PC-9 (cell line): ENCODE data around the gene UNCX. TPM values are rescaled to one million over a fixed set of nuclear protein-coding genes. Genes with fewer than 3 reads are reported as not detected.

Source experiments
- BruUV-seq: library from RNA; stranded (reverse); fragments of 400-500 nt; replicated peaks from 2 replicates; lab custom pipeline; 2021; lab: Mats Ljungman, UMichigan
- CTCF ChIA-PET: fragments of 300-600 bp; sonication (Branson Sonifier 250); formaldehyde crosslinking; loops from one replicate; lab custom pipeline; 2022; ENCODE audit warnings: antibody characterized with exemption; lab: Charles Lee
- POLR2A ChIA-PET: fragments of 300-600 bp; sonication (Branson Sonifier 250); formaldehyde crosslinking; loops from one replicate; lab custom pipeline; 2022; ENCODE audit warnings: antibody characterized with exemption; ENCODE audit not compliant: unreplicated experiment; lab: Charles Lee
- DNase-seq, 2 experiments: peaks; one replicate each; pipeline versions ENCODE4 v3.0.0 to v3.0.0-alpha.2; 2015 to 2022; ENCODE audit warnings: mixed read lengths in 1 of 2
- H2AFZ ChIP-seq: fragments of 200-600 bp; sonication (generic); 2 replicates; pipeline ENCODE4 v1.8.1; 2017; ENCODE audit warnings: antibody characterized with exemption
- H3F3A ChIP-seq: fragments of 200-600 bp; sonication (generic); 2 replicates; pipeline ENCODE4 v1.8.1; 2017; ENCODE audit warnings: antibody characterized with exemption, mild to moderate bottlenecking, low read depth; ENCODE audit not compliant: insufficient read depth
- H3K27ac ChIP-seq: fragments of 200-600 bp; sonication (generic); 2 replicates; pipeline ENCODE4 v1.6.1; 2016; ENCODE audit warnings: mixed run types
- H3K27me3 ChIP-seq: fragments of 200-600 bp; sonication (generic); 2 replicates; pipeline ENCODE4 v1.6.1; 2016; ENCODE audit warnings: low read depth, mixed run types; ENCODE audit not compliant: insufficient read depth
- H3K36me3 ChIP-seq: fragments of 200-600 bp; sonication (generic); 2 replicates; pipeline ENCODE4 v1.6.1; 2016; ENCODE audit warnings: low read depth, mixed run types
- H3K4me1 ChIP-seq: fragments of 200-600 bp; sonication (generic); replicated peaks from 2 replicates; pipeline ENCODE4 v1.6.1; 2016; ENCODE audit warnings: mixed run types; ENCODE audit not compliant: insufficient read depth
- H3K4me2 ChIP-seq: fragments of 200-600 bp; sonication (generic); 2 replicates; pipeline ENCODE4 v1.6.1; 2017; ENCODE audit warnings: mixed run types
- H3K4me3 ChIP-seq: fragments of 200-600 bp; sonication (generic); 2 replicates; pipeline ENCODE4 v1.6.1; 2016; ENCODE audit warnings: mixed run types
- H3K79me2 ChIP-seq: fragments of 200-600 bp; sonication (generic); 2 replicates; pipeline ENCODE4 v1.6.1; 2017; ENCODE audit warnings: low read depth, mixed run types
- H3K9me2 ChIP-seq: fragments of 200-600 bp; sonication (generic); 2 replicates; pipeline ENCODE4 v1.8.1; 2017; ENCODE audit warnings: mild to moderate bottlenecking; ENCODE audit not compliant: insufficient read depth
- H3K9me3 ChIP-seq: fragments of 200-600 bp; sonication (generic); 2 replicates; pipeline ENCODE4 v1.8.1; 2016; ENCODE audit warnings: low read depth; ENCODE audit not compliant: insufficient read depth
- H4K20me1 ChIP-seq: fragments of 200-600 bp; sonication (generic); 2 replicates; pipeline ENCODE4 v1.8.1; 2017; ENCODE audit not compliant: insufficient read depth
- EZH2 ChIP-seq: fragments of 200-600 bp; sonication (generic); IDR thresholded peaks from 2 replicates; pipeline ENCODE4 v1.8.0; 2017; ENCODE audit warnings: antibody characterized with exemption, low read depth
- intact Hi-C: fragments of 100-400 bp; cut with micrococcal nuclease; formaldehyde crosslinking; loops from one replicate; pipeline ENCODE4 v1.10.0; 2022; ENCODE audit not compliant: unreplicated experiment
- total RNA-seq: library from RNA; stranded (reverse); gene quantifications from 2 replicates; pipeline ENCODE4 v1.2.3, GENCODE V29; 2021
- TF ChIP-seq, protein P1 (sequence below): fragments of 200-600 bp; sonication (generic); conservative IDR thresholded peaks from 2 replicates; pipeline ENCODE4 v1.6.1; 2017; ENCODE audit warnings: mixed run types, antibody characterized with exemption, mild to moderate bottlenecking, moderate library complexity

Gene UNCX
- total RNA-seq, 1 experiment from 2014 or later = not detected

GRCh38 chr7:1227814-1228544, 4.7 kb upstream of the UNCX start:
- no peak overlapping the region for H3K27ac ChIP-seq
- H3K4me3 ChIP-seq = no peak overlapping the region
- no peak overlapping the region for H2AFZ ChIP-seq
- H3K9me3 ChIP-seq = no peaks in the 10 kb centered on the region
- no TSS peak for BruUV-seq
- TF ChIP-seq, protein P1, sequence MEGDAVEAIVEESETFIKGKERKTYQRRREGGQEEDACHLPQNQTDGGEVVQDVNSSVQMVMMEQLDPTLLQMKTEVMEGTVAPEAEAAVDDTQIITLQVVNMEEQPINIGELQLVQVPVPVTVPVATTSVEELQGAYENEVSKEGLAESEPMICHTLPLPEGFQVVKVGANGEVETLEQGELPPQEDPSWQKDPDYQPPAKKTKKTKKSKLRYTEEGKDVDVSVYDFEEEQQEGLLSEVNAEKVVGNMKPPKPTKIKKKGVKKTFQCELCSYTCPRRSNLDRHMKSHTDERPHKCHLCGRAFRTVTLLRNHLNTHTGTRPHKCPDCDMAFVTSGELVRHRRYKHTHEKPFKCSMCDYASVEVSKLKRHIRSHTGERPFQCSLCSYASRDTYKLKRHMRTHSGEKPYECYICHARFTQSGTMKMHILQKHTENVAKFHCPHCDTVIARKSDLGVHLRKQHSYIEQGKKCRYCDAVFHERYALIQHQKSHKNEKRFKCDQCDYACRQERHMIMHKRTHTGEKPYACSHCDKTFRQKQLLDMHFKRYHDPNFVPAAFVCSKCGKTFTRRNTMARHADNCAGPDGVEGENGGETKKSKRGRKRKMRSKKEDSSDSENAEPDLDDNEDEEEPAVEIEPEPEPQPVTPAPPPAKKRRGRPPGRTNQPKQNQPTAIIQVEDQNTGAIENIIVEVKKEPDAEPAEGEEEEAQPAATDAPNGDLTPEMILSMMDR = no peak
- TF ChIP-seq EZH2 = no peak
- H4K20me1 ChIP-seq = no peaks in the 10 kb centered on the region
- no peaks in the 10 kb centered on the region; the same call in 1 of the 2 replicates for H3F3A ChIP-seq
- ChIA-PET CTCF (no interaction called here), POLR2A (no interaction called here)
- no peak for DNase-seq
- no peaks in the 10 kb centered on the region for H3K36me3 ChIP-seq
- H3K4me1 ChIP-seq = no peaks in the 10 kb centered on the region
- H3K79me2 ChIP-seq = no peaks in the 10 kb centered on the region
- H3K9me2 ChIP-seq = no peaks in the 10 kb centered on the region
- H3K4me2 ChIP-seq = no peak overlapping the region
- H3K27me3 ChIP-seq = peaks cover 65% of the 10 kb centered on the region
- intact Hi-C loops = no loop called here

DNA sequence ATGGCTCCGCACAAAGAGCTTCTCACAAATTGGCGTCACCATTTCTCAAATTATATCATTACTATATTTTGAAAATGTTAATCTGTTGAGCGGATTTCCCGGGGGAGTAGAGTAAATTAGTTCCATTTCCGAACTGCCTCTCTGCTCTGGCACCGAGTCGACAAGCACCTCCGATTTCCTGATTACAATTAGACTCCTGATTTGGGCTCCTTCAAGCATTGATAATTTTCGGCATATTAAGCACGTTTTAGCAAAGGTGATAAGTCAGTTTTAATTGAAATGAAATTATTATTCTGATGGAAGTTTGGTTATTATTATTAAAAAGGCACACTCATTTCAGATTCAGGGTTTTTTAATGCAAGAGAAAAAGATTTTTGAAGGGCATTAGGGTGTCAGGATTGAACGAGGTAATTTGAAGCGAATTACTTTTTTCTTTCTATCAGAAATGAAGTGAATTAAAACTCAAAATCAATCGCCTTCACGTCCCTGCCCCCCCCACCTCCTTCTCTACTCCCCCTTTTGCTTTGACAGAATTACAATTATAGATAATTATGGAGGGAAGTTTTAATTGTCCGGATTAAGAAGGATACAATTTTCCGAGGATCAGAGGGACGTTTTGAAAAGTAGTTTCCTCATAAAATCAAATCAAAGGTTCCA, 4.0 kb upstream of the UNCX start:
- Histone ChIP-seq H3K36me3 (no peaks in the 10 kb centered on the region), H3K4me2 (no peak overlapping the region), H3K4me1 (no peaks in the 10 kb centered on the region), H3K9me2 (no peaks in the 10 kb centered on the region), H2AFZ (no peak overlapping the region), H3K27ac (no peak overlapping the region), H3K79me2 (no peaks in the 10 kb centered on the region), H4K20me1 (no peaks in the 10 kb centered on the region), H3K4me3 (no peak overlapping the region), H3K27me3 (peaks cover 58% of the 10 kb centered on the region), H3K9me3 (no peaks in the 10 kb centered on the region), H3F3A (no peaks in the 10 kb centered on the region; the same call in 1 of the 2 replicates)
- ChIA-PET CTCF (no interaction called here), POLR2A (no interaction called here)
- DNase-seq = no peak
- no TSS peak for BruUV-seq
- TF ChIP-seq EZH2 = no peak
- intact Hi-C loops = no loop called here

DNA sequence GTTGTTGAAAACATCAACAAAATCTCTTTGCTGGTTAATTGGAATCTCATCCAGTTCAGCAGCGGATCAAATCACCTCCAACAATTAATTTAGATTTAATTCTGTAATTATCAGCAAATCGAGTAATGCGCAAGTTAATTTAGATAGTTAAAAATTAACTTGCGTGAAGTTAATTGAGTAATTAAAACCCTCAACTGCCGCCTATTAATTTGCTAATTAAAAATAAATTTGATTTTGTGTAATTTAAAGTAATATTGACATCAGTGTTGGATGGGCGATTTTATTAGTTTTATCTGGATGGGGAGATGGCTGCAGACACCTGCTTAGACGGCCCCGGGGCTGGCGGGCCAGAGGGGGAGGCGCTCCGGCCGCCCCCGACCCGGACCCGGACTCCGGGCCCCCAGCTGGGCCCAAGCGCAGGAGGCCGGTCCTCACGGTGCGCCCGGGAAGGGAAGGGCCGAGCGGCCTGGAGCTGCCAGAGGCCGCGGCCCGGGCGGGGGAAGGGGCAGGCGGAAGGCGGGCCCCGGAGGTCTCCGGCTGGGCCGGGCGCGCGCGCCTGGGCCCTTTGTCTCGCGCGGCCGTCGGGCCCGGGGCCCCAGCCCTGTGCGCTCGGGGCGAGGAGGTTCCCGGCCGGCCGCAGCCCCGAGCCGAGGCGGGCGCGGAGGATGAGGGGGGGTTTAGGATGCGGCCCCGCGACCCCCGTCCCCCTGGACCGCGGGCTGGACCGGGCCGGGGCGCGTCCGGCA, 3.3 kb upstream of the UNCX start:
- Histone ChIP-seq H3K4me2 (no peak overlapping the region), H3K9me3 (no peaks in the 10 kb centered on the region), H3K36me3 (no peaks in the 10 kb centered on the region), H3K9me2 (no peaks in the 10 kb centered on the region), H2AFZ (no peak overlapping the region), H3F3A (no peaks in the 10 kb centered on the region; the same call in 1 of the 2 replicates), H3K27me3 (peaks cover 56% of the 10 kb centered on the region), H3K4me3 (no peak overlapping the region), H4K20me1 (no peaks in the 10 kb centered on the region; the same call in 1 of the 2 replicates), H3K27ac (no peak overlapping the region), H3K4me1 (no peaks in the 10 kb centered on the region), H3K79me2 (no peaks in the 10 kb centered on the region)
- no peak for DNase-seq
- no peak for TF ChIP-seq EZH2
- TF ChIP-seq, protein P1 = no peak
- intact Hi-C loops = no loop called here
- CTCF ChIA-PET = no interaction called here
- POLR2A ChIA-PET = no interaction called here
- BruUV-seq = no TSS peak
